Liver (tissue), 3 donors: ENCODE results near the gene LHX6.

Source experiments
- ATF3 ChIP-seq: IDR thresholded peaks from 2 replicates; pipeline ENCODE4 v1.6.1; 2016; ENCODE audit warnings: antibody characterized with exemption
- CTCF ChIP-seq: fragments of 150-350 bp; IDR thresholded peaks from 2 replicates; pipeline ENCODE4 v1.5.1; 2017; ENCODE audit warnings: improper control_type of control experiment, low read depth, low read length; ENCODE audit not compliant: missing input control
- FOXA1 ChIP-seq: IDR thresholded peaks from 2 replicates; pipeline ENCODE4 v1.6.1; 2016; ENCODE audit warnings: antibody characterized with exemption
- GABPA ChIP-seq, 2 donors: IDR thresholded peaks in 1 of 2; conservative IDR thresholded peaks in 1 of 2; 2 replicates each; pipeline ENCODE4 v1.6.1; 2016; ENCODE audit warnings: antibody characterized with exemption in 2 of 2, mild to moderate bottlenecking in 1 of 2, moderate library complexity in 1 of 2
- HNF4A ChIP-seq, 2 donors: conservative IDR thresholded peaks; 2 replicates each; pipeline ENCODE4 v1.6.1; 2016; ENCODE audit warnings: antibody characterized with exemption in 2 of 2, mild to moderate bottlenecking in 2 of 2
- JUND ChIP-seq, 2 donors: IDR thresholded peaks; 2 replicates each; pipeline ENCODE4 v1.6.1; 2016; ENCODE audit warnings: antibody characterized with exemption in 2 of 2
- RAD21 ChIP-seq, 2 donors: IDR thresholded peaks; 2 replicates each; pipeline ENCODE4 v1.6.1; 2016; ENCODE audit warnings: antibody characterized with exemption in 2 of 2, mild to moderate bottlenecking in 2 of 2
- SP1 ChIP-seq: IDR thresholded peaks from 2 replicates; pipeline ENCODE4 v1.6.1; 2018; ENCODE audit warnings: antibody characterized with exemption, mild to moderate bottlenecking
- TAF1 ChIP-seq: conservative IDR thresholded peaks from 2 replicates; pipeline ENCODE4 v1.6.1; 2016; ENCODE audit warnings: antibody characterized with exemption, mild to moderate bottlenecking
- YY1 ChIP-seq: IDR thresholded peaks from 2 replicates; pipeline ENCODE4 v1.6.1; 2016; ENCODE audit warnings: antibody characterized with exemption, mild to moderate bottlenecking
- TF ChIP-seq, protein P1 (sequence below): IDR thresholded peaks from 2 replicates; pipeline ENCODE4 v1.6.1; 2016; ENCODE audit warnings: antibody characterized with exemption
- TF ChIP-seq, protein P2 (sequence below): IDR thresholded peaks from 2 replicates; pipeline ENCODE4 v1.6.1; 2016; ENCODE audit warnings: antibody characterized with exemption, mild to moderate bottlenecking
- donor health status: healthy.
- donor health status: healthy.

DNA sequence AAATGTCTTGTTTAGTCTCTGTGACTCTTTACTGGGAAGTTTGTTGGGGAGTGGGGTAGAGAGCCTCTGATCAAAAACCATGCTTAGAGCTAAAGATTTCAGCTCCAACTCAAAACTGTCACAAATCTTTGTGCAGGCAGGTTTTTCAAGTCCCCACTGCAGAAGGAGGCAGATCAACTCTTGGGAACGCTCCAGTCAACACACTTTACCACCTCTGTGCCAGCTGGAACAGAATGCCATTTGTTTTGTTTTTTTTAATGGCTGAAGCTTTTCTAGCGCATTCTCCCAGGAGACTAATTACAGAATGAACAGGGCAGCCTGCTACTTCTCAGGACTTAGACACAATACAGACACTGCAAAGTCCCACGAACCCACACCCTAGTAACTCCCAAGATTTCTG is 17.9 kb upstream of the LHX6 start:
- TF ChIP-seq CTCF = no peak
- no peak for TF ChIP-seq SP1
- TF ChIP-seq RAD21 (IDR thresholded peaks at IDR 0.05) = no peak
- TF ChIP-seq ATF3 = no peak
- TF ChIP-seq TAF1 = no peak
- no peak for TF ChIP-seq FOXA1
- no peak for TF ChIP-seq GABPA (IDR thresholded peaks at IDR 0.05 in 1 of 2, conservative IDR thresholded peaks at IDR 0.05 in 1 of 2)
- TF ChIP-seq, protein P1, sequence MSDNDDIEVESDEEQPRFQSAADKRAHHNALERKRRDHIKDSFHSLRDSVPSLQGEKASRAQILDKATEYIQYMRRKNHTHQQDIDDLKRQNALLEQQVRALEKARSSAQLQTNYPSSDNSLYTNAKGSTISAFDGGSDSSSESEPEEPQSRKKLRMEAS = no peak
- no peak for TF ChIP-seq YY1
- no peak for TF ChIP-seq HNF4A (conservative IDR thresholded peaks at IDR 0.05)
- TF ChIP-seq, protein P2, sequence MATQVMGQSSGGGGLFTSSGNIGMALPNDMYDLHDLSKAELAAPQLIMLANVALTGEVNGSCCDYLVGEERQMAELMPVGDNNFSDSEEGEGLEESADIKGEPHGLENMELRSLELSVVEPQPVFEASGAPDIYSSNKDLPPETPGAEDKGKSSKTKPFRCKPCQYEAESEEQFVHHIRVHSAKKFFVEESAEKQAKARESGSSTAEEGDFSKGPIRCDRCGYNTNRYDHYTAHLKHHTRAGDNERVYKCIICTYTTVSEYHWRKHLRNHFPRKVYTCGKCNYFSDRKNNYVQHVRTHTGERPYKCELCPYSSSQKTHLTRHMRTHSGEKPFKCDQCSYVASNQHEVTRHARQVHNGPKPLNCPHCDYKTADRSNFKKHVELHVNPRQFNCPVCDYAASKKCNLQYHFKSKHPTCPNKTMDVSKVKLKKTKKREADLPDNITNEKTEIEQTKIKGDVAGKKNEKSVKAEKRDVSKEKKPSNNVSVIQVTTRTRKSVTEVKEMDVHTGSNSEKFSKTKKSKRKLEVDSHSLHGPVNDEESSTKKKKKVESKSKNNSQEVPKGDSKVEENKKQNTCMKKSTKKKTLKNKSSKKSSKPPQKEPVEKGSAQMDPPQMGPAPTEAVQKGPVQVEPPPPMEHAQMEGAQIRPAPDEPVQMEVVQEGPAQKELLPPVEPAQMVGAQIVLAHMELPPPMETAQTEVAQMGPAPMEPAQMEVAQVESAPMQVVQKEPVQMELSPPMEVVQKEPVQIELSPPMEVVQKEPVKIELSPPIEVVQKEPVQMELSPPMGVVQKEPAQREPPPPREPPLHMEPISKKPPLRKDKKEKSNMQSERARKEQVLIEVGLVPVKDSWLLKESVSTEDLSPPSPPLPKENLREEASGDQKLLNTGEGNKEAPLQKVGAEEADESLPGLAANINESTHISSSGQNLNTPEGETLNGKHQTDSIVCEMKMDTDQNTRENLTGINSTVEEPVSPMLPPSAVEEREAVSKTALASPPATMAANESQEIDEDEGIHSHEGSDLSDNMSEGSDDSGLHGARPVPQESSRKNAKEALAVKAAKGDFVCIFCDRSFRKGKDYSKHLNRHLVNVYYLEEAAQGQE = no peak
- TF ChIP-seq JUND (IDR thresholded peaks at IDR 0.05) = no peak
